ENCODE results near the gene GORASP1. TPM values are rescaled to one million over a fixed set of nuclear protein-coding genes. Genes with fewer than 3 reads are reported as not detected.

The GORASP1 gene
- total RNA-seq, 1 donor from 2014 or later = 62.1 TPM

DNA sequence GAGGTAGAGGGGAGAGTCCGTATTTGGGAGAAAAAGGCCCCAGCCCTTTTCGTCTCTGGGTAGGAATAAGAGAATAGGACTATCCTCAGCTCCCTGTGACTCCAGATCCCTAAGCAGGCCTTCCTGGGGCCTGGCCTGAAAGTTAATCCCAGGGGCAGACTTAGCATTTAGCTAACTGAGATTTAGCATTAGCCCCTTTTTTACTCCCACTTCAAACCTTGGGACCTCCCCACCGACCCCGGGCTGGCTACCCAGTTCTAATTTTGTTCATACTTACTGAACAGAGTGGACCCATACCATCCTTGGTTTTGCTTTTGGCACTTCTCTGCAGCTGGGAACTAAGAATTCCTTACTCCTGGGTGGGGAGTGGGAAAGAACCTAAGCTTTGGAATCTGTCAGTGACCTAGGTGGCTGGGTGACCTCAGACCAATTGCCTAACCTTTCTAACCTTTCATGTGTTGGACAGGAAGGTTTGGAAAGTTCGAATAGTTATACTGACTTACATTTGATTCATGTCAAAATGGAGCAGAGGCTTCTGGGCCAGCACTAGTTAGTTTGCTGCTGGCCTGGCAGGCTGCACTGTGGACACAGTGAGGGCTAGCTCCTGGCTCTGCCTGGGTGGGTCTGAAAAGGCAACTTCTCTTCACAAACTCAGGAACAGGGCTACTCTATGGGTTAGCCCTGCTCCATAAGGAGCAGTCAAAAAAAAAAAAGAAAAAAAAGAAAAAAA lies 11.7 kb upstream of the GORASP1 start:
- Mint-ChIP-seq H3K9me3 (ENCODE audit: unreplicated experiment) (no peaks in the 10 kb centered on the region), H3K4me3 (ENCODE audit: unreplicated experiment) (no peak overlapping the region), H3K27me3 (ENCODE audit: unreplicated experiment) (no peaks in the 10 kb centered on the region), H3K36me3 (ENCODE audit: unreplicated experiment) (peaks cover 5% of the 10 kb centered on the region), H3K27ac (ENCODE audit: unreplicated experiment) (no peak overlapping the region), H3K4me1 (ENCODE audit: unreplicated experiment) (peaks cover 2% of the 10 kb centered on the region)
- no peak for TF ChIP-seq CTCF (IDR thresholded peaks at IDR 0.05)
- DNase-seq (ENCODE audit: extremely low spot score, unreplicated experiment) = no peak

GRCh38 chr3:39118079-39118478 lies 10.7 kb upstream of the GORASP1 start:
- H3K27ac Mint-ChIP-seq (ENCODE audit: unreplicated experiment) = no peak overlapping the region
- no peak for DNase-seq (ENCODE audit: extremely low spot score, unreplicated experiment)
- TF ChIP-seq CTCF (IDR thresholded peaks at IDR 0.05) = no peak
- no peaks in the 10 kb centered on the region for H3K27me3 Mint-ChIP-seq (ENCODE audit: unreplicated experiment)
- H3K36me3 Mint-ChIP-seq (ENCODE audit: unreplicated experiment) = peaks cover 5% of the 10 kb centered on the region
- H3K4me1 Mint-ChIP-seq (ENCODE audit: unreplicated experiment) = no peaks in the 10 kb centered on the region
- H3K4me3 Mint-ChIP-seq (ENCODE audit: unreplicated experiment) = no peak overlapping the region
- H3K9me3 Mint-ChIP-seq (ENCODE audit: unreplicated experiment) = no peaks in the 10 kb centered on the region

- Mint-ChIP-seq H3K9me3 (ENCODE audit: unreplicated experiment) (no peaks in the 10 kb centered on the region), H3K27ac (ENCODE audit: unreplicated experiment) (no peak overlapping the region), H3K4me1 (ENCODE audit: unreplicated experiment) (no peaks in the 10 kb centered on the region), H3K36me3 (ENCODE audit: unreplicated experiment) (peaks cover 5% of the 10 kb centered on the region), H3K27me3 (ENCODE audit: unreplicated experiment) (no peaks in the 10 kb centered on the region), H3K4me3 (ENCODE audit: unreplicated experiment) (no peak overlapping the region)
- no peak for DNase-seq (ENCODE audit: extremely low spot score, unreplicated experiment)
- TF ChIP-seq CTCF (IDR thresholded peaks at IDR 0.05) = no peak
Measured at GRCh38 chr3:39115870-39116269, 8.4 kb upstream of the GORASP1 start.

DNA sequence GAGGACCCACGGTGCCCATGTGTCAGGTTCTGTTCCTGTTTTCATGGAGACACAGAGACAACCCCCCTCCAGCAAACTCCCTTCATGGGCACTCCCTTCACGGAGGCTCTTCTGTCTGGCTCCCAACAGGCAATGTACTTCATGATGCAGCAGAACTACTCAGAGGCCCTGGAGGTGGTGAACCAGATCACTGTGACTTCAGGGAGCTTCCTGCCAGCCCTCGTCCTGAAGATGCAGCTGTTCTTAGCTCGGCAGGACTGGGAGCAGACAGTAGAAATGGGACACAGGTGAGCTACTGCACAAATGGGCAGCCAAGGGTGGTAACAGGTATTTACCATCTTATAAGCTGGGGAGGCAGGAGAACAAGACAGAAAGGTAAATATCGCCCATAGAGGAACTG lies 7.0 kb upstream of the GORASP1 start:
- H3K4me1 Mint-ChIP-seq (ENCODE audit: unreplicated experiment) = no peaks in the 10 kb centered on the region
- no peaks in the 10 kb centered on the region for H3K9me3 Mint-ChIP-seq (ENCODE audit: unreplicated experiment)
- TF ChIP-seq CTCF (IDR thresholded peaks at IDR 0.05) = no peak
- no peaks in the 10 kb centered on the region for H3K27me3 Mint-ChIP-seq (ENCODE audit: unreplicated experiment)
- no peak overlapping the region for H3K27ac Mint-ChIP-seq (ENCODE audit: unreplicated experiment)
- DNase-seq (ENCODE audit: extremely low spot score, unreplicated experiment) = no peak
- no peak overlapping the region for H3K4me3 Mint-ChIP-seq (ENCODE audit: unreplicated experiment)
- peaks cover 5% of the 10 kb centered on the region for H3K36me3 Mint-ChIP-seq (ENCODE audit: unreplicated experiment)

GRCh38 chr3:39113291-39113690 lies 5.9 kb upstream of the GORASP1 start:
- no peak overlapping the region for H3K4me3 Mint-ChIP-seq (ENCODE audit: unreplicated experiment)
- no peak overlapping the region for H3K27ac Mint-ChIP-seq (ENCODE audit: unreplicated experiment)
- H3K9me3 Mint-ChIP-seq (ENCODE audit: unreplicated experiment) = no peaks in the 10 kb centered on the region
- peaks cover 5% of the 10 kb centered on the region for H3K36me3 Mint-ChIP-seq (ENCODE audit: unreplicated experiment)
- peaks cover 2% of the 10 kb centered on the region for H3K4me1 Mint-ChIP-seq (ENCODE audit: unreplicated experiment)
- no peak for TF ChIP-seq CTCF (IDR thresholded peaks at IDR 0.05)
- no peak for DNase-seq (ENCODE audit: extremely low spot score, unreplicated experiment)
- H3K27me3 Mint-ChIP-seq (ENCODE audit: unreplicated experiment) = no peaks in the 10 kb centered on the region

All from osteocyte (in vitro differentiated cells).